Endometrium (tissue), 2 donors: Measurements from ENCODE around the gene LRRC14B.
"Not testable (repeated sequence)": the region's sequence is repeated elsewhere in the genome, so short reads cannot be mapped to it uniquely, and the experiment has no call there.

Experiments used
- FAIRE-seq: peaks from 2 replicates; lab custom pipeline; 2012; peaks lifted over from hg19 to GRCh38; lab: Jason Lieb, UNC
- donor health status: control.
- donor health status: control.

Gene LRRC14B

DNA sequence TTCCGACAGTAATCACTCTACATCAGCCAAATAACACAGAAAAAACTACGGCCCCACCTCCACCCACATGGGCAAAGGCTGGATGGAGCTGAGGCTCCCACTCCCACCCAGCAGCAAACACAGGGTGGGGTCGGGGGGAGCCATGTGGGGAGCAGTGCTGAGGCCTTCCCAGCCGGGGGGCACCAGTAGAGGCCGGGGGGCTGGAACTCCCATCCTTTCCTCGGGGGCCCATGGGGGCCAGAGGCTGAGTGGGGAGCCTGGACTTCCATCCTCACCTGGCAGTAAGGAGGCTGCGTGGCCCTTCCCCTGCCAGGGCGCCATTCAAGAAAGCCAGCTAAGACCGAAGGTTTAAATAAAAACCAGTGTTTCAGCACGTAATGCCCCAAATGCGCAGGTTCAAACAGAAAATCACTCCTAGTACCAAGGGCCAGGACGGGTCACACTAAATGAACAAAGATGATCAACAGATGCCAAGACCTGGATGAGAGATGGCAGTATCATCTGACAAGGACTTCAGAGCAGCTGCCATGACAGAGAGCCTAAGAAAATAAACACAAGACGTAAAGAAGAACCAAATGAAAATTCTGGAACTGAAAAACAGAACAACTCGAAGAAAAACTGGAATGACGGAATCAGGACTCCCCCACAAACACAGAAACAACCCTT is 17.3 kb downstream of the LRRC14B start:
- FAIRE-seq: no peak

DNA sequence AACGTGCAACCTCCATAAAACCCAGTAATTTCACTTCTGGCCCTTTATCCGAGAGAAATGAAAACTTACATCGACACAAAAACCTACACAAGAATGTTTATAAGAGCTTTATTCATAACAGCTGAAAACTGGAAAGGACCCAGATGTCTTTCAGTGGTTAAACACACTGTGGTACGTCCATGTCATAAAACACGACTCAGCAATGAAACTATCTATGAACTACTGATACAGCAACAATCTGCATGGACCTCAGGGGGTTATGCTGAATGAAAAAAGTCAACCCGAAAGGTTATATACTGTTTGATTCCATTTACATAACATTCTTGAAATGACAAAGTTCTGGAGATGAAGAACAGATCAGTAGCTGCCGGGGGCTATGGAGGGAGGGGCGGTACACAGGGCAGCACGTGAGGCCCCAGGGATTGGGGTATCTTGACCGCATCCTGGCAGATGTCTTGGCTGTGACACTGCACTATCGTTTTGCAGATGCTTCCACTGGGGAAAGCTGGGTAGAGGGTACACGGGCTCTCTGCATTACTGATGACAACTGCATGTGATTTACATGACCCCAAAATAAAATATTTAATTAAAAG is 22.6 kb downstream of the LRRC14B start:
- FAIRE-seq: no peak

DNA sequence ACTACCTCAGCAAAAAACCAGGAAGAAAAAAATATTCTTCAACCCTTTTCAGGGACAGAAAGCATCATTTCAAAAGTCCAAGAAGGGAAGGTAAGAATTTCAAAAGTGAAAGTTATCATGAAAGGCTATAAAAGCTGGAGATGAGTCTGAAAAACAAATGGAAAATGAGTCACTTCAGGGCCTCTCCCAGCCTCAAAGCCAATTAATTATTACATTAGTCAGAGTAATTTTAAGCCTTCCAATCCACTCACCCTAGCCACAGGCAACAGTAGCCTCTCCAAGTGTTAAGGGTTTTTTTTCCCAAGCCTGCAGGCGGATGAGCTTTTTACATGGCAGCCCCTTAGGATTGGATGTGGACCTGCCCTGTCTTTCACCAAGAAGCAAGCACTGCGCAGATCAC is 24.0 kb downstream of the LRRC14B start:
- FAIRE-seq: not testable (repeated sequence)

DNA sequence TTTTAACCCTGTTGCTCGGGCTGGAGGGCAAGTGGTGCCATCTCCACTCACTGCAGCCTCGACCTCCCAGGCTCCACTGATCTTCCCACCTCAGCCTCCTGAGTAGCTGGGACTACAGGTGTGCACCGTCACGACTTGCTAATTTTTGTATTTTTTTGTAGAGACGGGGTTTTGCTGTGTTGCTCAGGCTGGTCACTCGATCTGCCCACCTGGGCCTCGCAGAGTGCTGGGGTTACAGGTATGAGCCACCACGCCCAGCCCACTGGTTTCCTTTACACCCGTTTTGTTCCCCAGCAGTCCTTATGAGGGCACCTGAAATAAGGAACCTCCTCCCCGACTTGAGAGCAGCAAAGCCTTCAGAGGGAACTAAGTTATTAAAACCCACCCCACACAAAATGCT is 24.8 kb downstream of the LRRC14B start:
- not testable (repeated sequence) for FAIRE-seq

DNA sequence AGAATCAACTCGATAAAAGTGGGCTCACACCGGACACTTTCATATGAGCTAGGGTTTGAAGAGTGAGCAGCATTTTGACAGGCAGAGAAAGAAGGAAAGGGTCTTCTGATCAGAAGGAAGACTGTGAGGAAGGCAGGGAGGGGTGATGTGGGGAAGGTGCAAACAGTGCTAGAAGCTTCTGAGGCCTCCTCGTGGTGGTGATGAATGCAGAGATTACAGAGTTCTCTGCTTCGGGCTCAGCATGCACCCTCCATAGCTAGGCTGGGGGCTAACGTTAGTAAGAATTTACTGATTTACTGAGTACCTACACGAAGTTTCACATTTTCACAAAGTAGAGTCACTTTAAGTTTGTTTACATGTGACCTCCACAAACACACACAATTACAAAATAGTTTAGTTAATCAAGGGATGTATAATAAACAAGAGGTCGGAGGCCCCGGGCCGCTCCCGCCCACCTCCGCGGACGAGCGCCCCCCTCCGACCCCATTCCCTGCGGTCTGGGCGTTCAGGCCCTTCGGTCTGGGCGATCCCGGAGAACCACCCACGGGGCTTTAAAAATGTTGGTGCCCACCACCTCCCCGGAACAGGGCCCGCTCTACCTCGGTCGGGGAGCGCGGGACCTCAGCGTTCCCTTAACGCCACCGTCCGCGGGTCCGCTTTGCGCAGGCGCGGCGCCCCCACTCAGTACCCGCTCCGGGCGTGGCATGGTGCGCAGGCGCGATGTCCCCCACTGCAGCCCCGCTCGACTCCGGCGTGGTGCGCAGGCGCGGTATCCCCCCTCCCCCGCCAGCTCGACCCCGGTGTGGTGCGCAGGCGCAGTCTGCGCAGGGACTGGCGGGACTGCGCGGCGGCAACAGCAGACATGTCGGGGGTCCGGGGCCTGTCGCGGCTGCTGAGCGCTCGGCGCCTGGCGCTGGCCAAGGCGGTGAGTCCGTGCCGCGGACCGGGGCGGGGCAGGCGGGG is 26.5 kb downstream of the LRRC14B start, which contains the start of the genes CCDC127 and SDHA:
TSS of gene CCDC127 (minus strand) at position 660 of the 963 bp plus-strand sequence. CDS start 1,304 bp downstream, outside the sequence.
TSS of gene SDHA (plus strand) at position 827 of the 963 bp plus-strand sequence. CDS start at position 863, 36 bp downstream.
- not testable (repeated sequence) for FAIRE-seq

DNA sequence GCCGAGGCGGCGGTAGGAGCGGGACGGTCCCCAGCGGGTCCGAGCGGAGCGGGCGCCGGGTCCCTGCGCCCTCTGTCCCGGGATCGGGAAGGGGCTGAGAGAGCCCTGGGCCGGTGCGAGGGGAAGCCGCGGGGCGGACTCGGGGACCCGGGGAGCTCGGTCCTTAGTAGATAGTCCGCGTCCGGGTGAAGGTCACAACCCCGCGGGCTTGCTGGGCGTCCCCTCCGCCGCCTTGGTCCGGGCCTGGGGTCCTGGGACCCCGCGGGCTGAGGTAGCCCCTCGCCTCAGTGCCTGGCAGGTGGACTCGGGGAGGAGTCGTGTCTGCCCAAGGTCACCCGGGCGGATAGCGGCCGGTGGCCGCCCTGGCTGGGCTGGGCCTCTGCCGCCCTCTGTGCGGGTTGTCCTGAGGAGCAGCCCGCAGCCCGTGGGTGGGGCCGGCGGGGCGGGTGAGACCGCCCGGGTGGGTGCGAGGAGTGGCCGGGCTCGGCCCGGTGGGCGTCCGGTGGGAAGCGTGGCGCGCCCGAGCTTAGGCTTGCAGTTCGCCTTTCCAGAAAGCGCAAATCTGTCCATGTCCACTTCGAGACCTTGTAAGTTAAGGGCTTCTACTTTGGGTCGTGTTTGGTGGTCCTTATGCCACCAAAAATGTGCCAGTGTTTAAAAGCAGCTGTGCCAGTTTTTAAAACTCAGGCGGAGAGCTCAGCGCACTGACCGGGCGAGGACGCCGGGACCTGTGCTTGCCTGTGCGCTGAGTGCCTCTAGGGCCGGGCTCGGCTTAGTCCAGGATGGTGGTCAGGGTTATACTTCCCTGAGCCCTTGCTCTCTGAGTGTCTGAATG is 27.4 kb downstream of the LRRC14B start:
- FAIRE-seq: no peak

DNA sequence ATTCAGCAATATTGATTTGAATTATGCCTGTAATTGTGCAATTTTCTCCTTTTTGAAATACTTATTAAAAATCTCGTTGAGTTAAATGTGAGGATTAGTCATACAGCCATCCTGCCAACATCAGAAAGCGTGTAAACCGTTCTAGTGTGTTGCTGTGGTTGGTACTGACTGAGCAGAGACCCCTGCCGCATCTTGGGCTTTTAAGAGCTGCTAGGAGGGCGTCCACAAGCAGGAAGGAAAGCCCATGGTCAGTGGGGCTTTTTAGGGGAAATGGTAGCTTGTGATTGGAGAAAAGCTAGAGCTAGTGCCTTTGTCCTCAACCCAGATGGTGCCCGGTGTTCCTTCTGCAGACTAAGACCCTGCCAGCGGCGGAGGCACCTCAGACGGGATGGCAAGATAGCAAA is 28.2 kb downstream of the LRRC14B start:
- no peak for FAIRE-seq

DNA sequence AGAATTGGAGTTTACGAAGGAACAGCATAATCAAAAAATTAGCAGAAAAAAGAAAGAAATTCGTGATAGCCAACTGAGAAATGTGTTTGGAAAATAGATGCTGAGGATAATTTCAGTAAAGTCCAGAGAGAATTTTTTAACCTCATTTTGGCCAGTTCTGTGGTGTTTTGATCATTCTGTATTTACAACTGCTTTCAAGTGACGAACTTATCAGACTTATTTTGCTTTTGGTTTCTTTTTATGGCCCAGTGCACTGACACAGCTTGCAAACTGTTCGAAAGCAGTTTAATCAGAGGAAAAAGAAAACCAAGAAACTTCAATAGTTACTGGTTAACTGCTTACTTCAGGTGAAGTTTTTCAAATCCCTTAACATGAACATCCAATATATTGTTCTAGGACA is 28.7 kb downstream of the LRRC14B start:
- no peak for FAIRE-seq

DNA sequence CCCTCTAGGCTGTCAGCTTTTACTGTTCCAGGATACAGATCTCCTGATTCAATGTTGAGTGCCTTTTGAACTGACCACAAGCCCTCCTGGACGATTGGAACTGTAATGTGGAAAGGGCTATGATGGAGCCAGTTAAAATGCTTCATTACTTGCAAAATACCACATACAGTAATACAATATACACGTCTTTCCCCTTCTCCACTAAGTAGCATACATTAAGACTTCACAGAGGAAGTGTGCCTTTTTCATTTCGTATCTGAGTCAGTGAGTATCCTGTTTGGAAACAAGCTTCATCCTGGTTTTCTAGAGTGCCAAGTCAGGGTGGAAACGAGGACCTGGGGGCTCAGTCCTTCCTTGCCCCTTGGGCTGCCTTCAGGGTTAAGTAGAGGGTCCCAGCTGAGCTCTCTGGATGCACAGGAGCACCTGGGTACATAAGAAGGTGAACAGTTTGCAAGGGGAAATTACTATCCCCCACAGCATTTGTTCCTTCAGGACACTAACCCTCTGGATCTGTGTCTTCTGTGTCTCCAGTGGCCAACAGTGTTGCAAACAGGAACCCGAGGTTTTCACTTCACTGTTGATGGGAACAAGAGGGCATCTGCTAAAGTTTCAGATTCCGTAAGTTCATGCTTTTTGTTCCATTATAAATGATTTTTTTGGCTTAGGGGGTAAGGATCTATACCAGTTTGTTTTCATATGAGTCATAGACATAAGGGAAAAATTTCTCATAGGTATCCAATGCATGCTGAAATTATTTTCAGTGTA is 31.8 kb downstream of the LRRC14B start:
- FAIRE-seq: not testable (repeated sequence)

DNA sequence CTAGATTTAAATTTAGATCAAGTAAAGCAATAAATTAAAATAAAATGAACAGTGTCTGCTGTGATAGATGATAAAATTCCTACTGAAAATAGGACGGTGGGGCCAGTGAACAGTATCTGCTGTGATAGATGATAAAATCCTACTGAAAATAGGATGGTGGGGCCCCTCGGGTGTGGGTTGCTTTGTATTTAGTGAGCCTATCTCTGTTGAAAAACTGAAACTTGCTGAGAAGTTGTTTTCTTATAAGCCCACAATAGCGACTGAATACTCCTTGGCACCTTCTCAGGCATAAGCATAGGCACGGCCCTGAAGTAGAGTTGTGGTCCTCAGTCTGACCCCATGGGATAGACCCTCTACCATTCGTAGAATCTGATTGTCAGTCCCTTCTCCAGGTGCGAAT is 32.5 kb downstream of the LRRC14B start:
- no peak for FAIRE-seq

DNA sequence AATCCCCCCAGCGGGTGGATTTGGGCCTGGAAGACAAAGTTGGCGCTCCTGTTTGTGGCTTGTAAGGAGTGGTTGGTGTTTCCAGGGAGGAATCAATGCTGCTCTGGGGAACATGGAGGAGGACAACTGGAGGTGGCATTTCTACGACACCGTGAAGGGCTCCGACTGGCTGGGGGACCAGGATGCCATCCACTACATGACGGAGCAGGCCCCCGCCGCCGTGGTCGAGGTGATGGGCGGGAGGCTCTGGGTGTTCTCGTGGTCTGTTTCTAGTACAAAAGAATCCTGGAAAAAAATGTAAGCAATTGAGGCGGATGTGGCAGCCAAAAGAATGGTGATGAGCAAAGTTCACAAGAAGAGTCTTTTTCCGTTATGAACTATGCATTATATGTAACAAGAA is 34.0 kb downstream of the LRRC14B start:
- FAIRE-seq: no peak

DNA sequence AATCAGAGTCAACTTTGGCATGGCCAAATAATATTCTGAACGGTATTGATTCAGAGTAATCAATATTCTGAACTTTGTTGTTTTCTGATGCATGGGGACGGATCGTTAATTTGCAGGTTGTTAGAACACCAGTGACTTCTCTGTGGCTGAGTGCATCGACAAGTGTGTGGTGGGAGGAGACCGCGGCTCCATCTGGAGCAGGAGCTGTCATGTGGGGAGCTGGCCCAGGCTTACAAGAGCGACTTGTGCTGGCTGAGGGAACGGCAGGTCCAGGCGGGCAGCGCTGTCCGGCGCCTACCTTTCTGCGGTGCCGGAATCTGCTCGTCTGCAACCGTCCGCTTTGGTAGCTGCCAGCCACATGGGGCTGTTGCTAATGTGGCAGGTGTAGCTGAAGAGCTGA is 36.1 kb downstream of the LRRC14B start:
- not testable (repeated sequence) for FAIRE-seq

DNA sequence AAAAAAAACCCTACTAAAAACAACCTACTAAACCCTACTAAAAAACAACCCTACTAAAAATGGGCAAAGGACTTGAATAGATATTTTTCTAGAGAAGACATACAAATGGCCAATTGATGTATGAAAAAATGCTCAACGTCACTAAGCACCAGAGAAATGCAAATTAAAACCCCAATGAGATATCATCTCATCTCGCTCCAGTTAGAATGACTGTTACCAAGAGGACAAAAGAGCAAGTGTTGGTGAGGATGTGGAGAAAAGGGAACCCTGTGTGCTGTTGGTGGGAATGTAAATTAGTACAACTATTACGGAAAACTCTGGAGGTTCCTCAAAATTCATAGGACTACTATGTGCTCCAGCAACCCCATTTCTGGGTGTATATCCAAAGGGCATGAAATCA is 37.6 kb downstream of the LRRC14B start:
- FAIRE-seq: no peak

DNA sequence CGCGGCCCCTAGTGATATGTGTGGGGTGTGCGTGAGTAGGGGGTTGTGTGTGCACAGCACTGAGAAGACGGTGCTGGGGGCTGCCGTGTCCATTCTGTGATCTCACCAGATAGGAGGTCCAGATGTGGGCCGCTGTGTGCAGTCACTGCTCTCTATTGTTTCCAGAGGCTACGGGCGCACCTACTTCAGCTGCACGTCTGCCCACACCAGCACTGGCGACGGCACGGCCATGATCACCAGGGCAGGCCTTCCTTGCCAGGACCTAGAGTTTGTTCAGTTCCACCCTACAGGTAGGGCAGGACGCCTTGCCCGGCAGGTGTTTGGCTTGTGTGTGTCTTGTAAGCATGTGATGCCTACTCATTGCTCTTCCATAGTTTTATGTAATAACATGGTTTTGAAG is 39.4 kb downstream of the LRRC14B start:
- FAIRE-seq: no peak

DNA sequence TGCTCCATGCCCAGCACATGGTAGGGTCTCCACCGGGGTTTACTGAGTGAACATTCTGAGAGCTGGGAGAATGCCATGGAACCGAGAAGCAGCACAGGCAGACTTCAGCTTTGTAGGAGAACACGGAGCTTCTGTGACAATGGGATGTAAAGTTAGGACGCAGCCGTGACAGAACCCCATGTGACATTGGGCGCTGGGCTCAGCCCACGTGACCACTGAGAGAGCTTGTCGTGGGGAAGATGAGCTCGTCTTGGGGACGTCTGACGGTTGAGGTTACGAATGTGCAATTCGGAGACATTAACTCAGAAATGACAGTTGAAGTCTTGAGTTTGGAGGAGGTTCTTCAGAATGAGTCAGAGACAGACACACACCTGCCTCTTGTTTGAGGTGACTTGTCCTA is 40.4 kb downstream of the LRRC14B start:
- no peak for FAIRE-seq

DNA sequence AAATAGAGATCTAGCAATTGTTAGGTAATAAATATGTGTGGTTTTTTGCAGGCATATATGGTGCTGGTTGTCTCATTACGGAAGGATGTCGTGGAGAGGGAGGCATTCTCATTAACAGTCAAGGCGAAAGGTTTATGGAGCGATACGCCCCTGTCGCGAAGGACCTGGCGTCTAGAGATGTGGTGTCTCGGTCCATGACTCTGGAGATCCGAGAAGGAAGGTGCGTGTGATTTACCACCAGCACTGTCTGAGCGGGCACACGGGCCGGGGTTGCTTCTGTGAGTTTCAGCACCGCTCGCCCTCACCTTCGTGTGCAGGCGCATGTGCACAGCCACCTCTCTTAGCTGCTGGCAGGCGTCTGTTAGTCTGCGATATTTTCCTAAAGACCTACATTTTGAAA is 42.1 kb downstream of the LRRC14B start:
- FAIRE-seq: not testable (repeated sequence)

DNA sequence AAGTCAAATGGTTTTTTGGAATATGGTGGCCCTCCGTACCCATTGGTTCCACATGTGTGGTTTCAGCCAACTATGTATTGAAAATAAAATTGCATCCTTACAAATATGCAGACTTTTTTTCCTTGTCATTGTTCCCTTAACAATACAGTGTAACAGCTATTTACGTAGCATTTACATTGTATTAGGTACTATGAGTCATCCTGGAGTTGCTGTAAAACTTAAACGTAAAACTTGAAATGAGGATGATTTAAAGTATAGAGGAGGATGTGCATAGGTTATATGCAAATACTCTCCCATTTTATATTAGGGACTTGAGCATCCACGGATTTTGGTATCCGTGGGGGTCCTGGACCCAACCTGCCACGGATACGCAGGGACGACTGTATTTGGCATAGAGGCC is 43.2 kb downstream of the LRRC14B start:
- FAIRE-seq: no peak

DNA sequence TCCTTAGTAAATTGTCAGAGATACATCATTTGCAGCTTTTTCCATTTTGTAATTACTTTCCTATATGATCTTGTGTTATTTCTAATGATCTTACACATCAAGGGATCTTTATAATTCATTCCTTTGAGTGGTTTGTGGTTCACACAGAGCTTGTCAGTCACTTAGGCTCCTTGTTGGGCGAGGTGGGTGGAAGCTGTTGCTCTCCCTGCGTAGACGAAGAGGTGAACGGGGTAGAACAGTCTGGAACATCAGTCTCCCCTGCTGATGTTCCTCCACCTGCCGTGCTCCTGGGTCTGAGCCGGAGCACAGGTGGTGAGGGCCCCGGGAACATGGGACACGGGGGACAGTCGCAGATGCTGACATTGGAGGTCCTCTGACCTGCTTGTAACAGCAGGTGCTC is 44.2 kb downstream of the LRRC14B start:
- not testable (repeated sequence) for FAIRE-seq

DNA sequence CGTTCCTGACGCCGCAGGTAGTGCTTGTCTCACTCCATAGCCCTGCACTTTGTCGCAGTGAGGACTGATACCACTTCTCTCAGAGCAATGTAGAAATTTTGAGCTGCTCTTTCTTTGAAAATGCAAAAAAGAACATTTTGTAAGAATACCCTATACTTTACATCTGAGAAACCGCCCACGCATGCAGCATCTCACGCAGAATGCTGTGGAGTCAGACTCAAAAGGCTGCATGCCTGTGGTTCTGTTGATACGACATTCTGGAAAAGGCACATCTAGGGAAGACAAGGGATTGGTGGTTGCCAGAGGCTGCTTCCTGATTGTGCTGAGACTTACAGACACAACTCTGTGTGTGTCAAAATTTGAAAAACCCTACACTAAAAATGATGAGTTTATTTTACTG is 46.6 kb downstream of the LRRC14B start:
- FAIRE-seq: not testable (repeated sequence)

DNA sequence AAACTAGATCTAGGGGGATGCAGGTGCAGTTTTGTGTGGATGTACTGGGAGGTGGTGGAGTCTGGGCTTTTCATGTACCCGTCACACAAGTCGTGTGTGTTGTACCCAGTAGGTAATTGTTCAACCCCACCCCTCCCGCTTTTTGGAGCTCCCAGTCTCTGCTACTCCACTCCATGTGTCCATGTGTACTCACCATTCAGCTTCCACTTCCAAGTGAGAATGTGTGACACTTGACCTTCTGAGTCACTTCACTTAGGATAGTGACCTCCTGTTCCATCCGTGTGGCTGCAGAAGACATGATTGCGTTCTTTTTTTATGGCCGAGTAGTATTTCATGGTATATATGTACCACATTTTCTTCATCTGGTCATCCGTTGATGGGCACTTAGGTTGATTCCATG is 49.3 kb downstream of the LRRC14B start:
- FAIRE-seq: not testable (repeated sequence)
